ENCODE data around the gene MBNL1.

Gene MBNL1

DNA sequence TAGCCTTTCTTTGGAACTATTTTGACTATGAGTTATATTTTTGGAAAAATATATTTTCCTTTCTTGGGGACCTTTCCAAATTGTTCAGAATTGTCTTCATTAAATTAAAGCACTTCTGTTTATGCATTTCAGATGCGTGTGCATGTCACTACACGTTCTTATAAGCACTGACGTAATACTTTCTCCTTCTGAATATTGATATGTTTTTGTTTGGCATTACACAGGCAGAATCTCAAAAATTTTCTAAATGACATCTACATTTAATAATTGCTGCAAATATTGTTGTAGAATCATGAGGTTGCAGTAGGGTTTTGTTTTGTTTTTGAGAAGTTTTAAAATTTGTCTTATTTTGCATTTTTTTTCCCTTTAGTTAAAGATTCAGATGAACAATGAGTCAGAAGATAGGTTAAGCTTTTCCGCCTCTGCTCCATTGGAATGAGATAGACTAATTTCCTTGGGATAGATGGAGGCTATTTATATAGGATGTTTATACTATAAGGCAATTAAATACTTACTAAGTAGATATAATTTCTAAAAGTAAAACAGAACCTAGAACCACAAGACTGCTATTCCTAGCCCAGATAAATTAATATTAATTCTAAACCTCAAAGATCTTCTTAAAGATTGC, 110.8 kb downstream of the MBNL1 start:
- TF ChIP-seq, protein P1, sequence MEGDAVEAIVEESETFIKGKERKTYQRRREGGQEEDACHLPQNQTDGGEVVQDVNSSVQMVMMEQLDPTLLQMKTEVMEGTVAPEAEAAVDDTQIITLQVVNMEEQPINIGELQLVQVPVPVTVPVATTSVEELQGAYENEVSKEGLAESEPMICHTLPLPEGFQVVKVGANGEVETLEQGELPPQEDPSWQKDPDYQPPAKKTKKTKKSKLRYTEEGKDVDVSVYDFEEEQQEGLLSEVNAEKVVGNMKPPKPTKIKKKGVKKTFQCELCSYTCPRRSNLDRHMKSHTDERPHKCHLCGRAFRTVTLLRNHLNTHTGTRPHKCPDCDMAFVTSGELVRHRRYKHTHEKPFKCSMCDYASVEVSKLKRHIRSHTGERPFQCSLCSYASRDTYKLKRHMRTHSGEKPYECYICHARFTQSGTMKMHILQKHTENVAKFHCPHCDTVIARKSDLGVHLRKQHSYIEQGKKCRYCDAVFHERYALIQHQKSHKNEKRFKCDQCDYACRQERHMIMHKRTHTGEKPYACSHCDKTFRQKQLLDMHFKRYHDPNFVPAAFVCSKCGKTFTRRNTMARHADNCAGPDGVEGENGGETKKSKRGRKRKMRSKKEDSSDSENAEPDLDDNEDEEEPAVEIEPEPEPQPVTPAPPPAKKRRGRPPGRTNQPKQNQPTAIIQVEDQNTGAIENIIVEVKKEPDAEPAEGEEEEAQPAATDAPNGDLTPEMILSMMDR (IDR thresholded peaks at IDR 0.05) = no peak

GRCh38 chr3:152380043-152380442, 111.3 kb downstream of the MBNL1 start:
- TF ChIP-seq, protein P1 (IDR thresholded peaks at IDR 0.05) = no peak

DNA sequence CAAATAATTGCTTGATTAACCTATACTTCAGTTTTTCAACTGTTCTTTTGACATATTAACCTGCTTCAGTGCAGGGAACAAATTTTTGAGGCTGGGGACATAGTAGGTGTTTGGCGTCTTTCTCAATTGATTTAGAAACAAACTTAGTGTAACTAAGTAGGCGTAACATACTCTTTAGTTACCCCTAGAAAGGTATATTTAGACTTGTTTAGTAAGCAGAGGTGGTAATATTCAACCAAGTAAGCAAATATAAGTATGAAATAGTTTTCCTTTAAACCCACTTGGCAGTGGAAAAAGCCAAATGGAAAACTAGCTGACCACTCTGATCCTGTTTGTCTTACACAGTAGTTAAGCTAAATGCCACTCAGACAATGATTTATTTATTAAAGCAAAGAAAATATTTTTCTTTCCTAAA, 113.2 kb downstream of the MBNL1 start:
- TF ChIP-seq, protein P1 (IDR thresholded peaks at IDR 0.05) = no peak

DNA sequence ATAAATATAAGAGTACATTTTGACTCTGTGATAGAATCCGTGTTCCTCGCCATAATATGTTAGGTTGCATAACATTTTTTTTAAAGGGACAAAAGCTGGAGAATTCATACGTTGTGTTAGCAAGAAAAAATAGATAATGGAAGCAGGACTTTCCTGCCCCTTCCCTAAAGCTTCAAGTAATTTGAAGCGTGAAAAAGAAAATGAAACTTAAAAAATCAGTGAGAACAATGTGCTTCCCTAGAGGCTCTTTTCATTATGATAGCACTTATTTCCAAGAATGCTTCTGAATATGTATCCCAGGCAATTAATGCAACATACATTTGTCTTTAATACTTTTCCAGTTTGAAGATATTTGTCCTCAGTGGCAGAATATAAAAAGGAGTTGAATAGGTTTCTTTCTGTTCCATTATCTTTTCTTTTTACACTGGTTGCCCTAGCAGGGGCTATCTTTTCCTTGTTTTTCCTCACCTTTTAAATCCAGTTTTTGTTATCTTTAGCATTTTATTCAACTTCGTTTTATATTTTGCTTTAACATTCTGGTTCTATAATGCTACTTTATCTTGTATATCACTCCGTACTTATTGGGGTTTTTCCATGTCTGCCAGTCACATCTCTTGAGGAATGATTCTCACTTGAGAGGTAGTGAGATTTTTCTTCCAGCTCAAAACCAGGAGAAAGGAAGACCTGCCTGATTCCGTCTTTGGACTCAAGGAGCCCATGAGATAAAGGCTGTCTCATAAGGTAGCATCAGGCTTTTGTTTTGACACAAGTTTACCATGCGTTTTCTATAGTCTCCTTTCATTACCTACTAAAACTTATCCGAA, 113.8 kb downstream of the MBNL1 start:
- TF ChIP-seq, protein P1 (IDR thresholded peaks at IDR 0.05) = no peak

DNA sequence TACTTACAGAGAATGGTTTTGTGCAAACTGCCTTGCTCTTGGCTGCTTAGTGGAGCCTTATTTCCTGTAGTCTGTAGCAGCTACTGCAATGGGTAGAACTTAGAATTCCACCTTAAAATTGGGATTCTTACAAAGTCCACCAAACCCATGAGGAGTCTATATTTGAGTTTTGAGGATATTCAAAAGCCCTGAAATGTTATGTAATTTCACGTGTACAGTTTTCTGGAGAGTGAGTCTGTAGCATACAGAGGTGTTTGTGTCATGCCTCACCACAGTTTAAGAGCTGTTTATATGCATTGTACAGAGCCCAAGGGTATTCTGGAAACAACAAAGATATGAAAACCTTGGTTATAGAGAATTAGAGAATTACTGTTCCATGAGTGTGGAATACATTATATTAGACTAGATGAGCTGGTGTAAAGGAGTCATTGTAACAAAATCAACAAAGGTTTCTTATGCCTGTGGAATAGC, 114.4 kb downstream of the MBNL1 start:
- TF ChIP-seq, protein P1 (IDR thresholded peaks at IDR 0.05) = no peak

DNA sequence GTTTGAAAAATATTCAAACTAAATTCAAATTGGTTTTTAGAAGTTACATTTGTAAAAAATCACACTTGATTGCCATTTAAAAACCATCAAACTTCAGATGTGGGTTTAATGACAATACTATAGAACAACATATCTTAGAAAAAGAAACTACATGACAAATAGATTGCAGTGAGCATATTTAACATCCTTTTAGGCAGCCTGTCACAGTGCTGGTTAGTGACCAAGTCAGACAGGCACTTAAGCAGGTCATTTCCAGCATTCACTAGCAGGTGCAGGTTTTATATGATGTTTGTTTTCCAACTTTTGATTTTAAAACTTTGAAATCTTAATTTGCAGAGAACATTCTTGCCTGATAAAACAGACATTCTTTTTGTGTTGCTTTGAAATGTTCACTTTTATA, 115.7 kb downstream of the MBNL1 start:
- TF ChIP-seq, protein P1 (IDR thresholded peaks at IDR 0.05) = no peak

DNA sequence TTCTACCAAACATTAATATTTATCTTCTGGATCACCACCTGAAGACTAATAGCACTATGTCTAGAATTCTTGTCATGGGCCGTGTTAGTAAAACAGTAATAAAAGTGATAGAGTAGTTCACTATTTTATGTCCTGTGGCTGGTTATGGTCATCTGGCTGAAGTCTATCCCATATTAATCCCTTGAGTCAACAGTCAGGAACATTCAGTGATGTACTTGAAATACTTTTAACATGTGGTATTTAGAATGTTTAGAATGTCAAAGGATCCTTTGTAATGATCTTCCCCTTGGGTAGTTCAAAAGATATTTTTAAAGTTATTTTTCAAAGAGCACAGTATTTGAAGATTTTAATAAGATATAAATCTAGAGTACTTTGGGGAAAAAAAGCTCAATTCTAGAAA, 117.0 kb downstream of the MBNL1 start:
- TF ChIP-seq, protein P1 (IDR thresholded peaks at IDR 0.05) = no peak

All from LNCAP (cell line).